GM23338 (cell line): ENCODE measurements around the gene PRKACA. TPM values are rescaled to one million over a fixed set of nuclear protein-coding genes. Genes with fewer than 3 reads are reported as not detected.

Source experiments
- ATAC-seq: fragments of 200-7000 bp; cut with Tn5 transposase; 3 replicates; pipeline ENCODE4 v1.9.1; 2020
- DNase-seq: peaks from one replicate; pipeline ENCODE4 v3.0.0-alpha.2; 2015; ENCODE audit warnings: low spot score
- H2AFZ ChIP-seq: fragments of 200-600 bp; sonication (generic); 2 replicates; pipeline ENCODE4 v1.8.0; 2016; ENCODE audit warnings: antibody characterized with exemption, mild to moderate bottlenecking, moderate library complexity
- H3F3A ChIP-seq: fragments of 200-600 bp; sonication (generic); replicated peaks from 2 replicates; pipeline ENCODE4 v1.8.0; 2017; ENCODE audit warnings: antibody characterized with exemption, mixed run types, low read depth
- H3K27ac ChIP-seq: fragments of 200-600 bp; sonication (generic); 2 replicates; pipeline ENCODE4 v1.6.1; 2016; ENCODE audit warnings: low read depth
- H3K27me3 ChIP-seq: fragments of 200-600 bp; sonication (generic); 2 replicates; pipeline ENCODE4 v1.8.0; 2016; ENCODE audit warnings: mild to moderate bottlenecking, mixed run types, moderate library complexity; ENCODE audit not compliant: insufficient read depth
- H3K36me3 ChIP-seq: fragments of 200-600 bp; sonication (generic); 2 replicates; pipeline ENCODE4 v1.8.0; 2016; ENCODE audit warnings: mild to moderate bottlenecking; ENCODE audit not compliant: insufficient read depth
- H3K4me1 ChIP-seq: fragments of 200-600 bp; sonication (generic); 2 replicates; pipeline ENCODE4 v1.8.0; 2016; ENCODE audit warnings: mild to moderate bottlenecking, moderate library complexity; ENCODE audit not compliant: insufficient read depth
- H3K4me2 ChIP-seq: fragments of 200-600 bp; sonication (generic); 2 replicates; pipeline ENCODE4 v1.7.1; 2017; ENCODE audit warnings: mixed run types
- H3K4me3 ChIP-seq: fragments of 200-600 bp; sonication (generic); 2 replicates; pipeline ENCODE4 v1.6.1; 2016; ENCODE audit warnings: mixed run types
- H3K79me2 ChIP-seq: fragments of 200-600 bp; sonication (generic); replicated peaks from 2 replicates; pipeline ENCODE4 v1.8.0; 2017; ENCODE audit warnings: mild to moderate bottlenecking; ENCODE audit not compliant: insufficient read depth
- H3K9me2 ChIP-seq: fragments of 200-600 bp; sonication (generic); 2 replicates; pipeline ENCODE4 v1.8.0; 2017; ENCODE audit not compliant: insufficient read depth
- H4K20me1 ChIP-seq: fragments of 200-600 bp; sonication (generic); replicated peaks from 2 replicates; pipeline ENCODE4 v1.8.0; 2017; ENCODE audit warnings: mild to moderate bottlenecking; ENCODE audit not compliant: insufficient read depth
- H3K27ac Mint-ChIP-seq: 2 replicates; pipeline ENCODE4 v1.8.0; 2020; ENCODE audit warnings: inconsistent platforms, mild to moderate bottlenecking, moderate library complexity, mixed read lengths
- H3K27me3 Mint-ChIP-seq: 3 replicates; pipeline ENCODE4 v1.8.0; 2022; ENCODE audit warnings: low read depth, mild to moderate bottlenecking, moderate library complexity, mixed read lengths, inconsistent platforms; ENCODE audit not compliant: insufficient read depth, poor library complexity
- H3K36me3 Mint-ChIP-seq: 3 replicates; pipeline ENCODE4 v1.8.0; 2021; ENCODE audit warnings: low read depth, mild to moderate bottlenecking, inconsistent platforms, moderate library complexity, mixed read lengths
- H3K4me1 Mint-ChIP-seq: 3 replicates; pipeline ENCODE4 v1.8.0; 2020; ENCODE audit warnings: mild to moderate bottlenecking, inconsistent platforms, mixed read lengths
- H3K4me3 Mint-ChIP-seq: 3 replicates; pipeline ENCODE4 v1.8.0; 2021; ENCODE audit warnings: moderate library complexity, mild to moderate bottlenecking, inconsistent platforms, mixed read lengths
- H3K9me3 Mint-ChIP-seq: 3 replicates; pipeline ENCODE4 v1.8.0; 2020; ENCODE audit warnings: moderate library complexity, mild to moderate bottlenecking, inconsistent platforms, mixed read lengths
- CTCF ChIP-seq, 2 experiments: fragments of 200-600 bp in 1 of 2; sonication (generic) in 1 of 2; conservative IDR thresholded peaks; 2 replicates each; pipeline versions ENCODE4 v1.5.1 to v1.6.1; 2016 to 2017; ENCODE audit warnings: antibody characterized with exemption in 2 of 2, low read depth in 2 of 2, mild to moderate bottlenecking in 2 of 2, moderate library complexity in 1 of 2
- ETS1 ChIP-seq: IDR thresholded peaks from 2 replicates; pipeline ENCODE4 v1.6.1; 2016; ENCODE audit warnings: antibody characterized with exemption
- POLR2AphosphoS5 ChIP-seq: IDR thresholded peaks from 2 replicates; pipeline ENCODE4 v1.6.1; 2016; ENCODE audit warnings: antibody characterized with exemption, low read depth
- ZNF114 ChIP-seq: fragments of 250-450 bp; sonication (Bioruptor Pico); IDR thresholded peaks from 2 replicates; pipeline ENCODE4 v1.5.0; 2020; ENCODE audit warnings: mild to moderate bottlenecking, moderate library complexity
- polyA plus RNA-seq: library from polyadenylated mRNA; unstranded; fragments of >200 nt; fragmentation: Nextera tagmentation; extraction: Ambion mirVana; gene quantifications from 2 replicates; pipeline ENCODE4 v1.2.1, GENCODE V29; 2016
- total RNA-seq: library from RNA; depleted of rRNA; stranded (reverse); fragments of >200 nt; shearing (Covaris generic); gene quantifications from 2 replicates; pipeline ENCODE4 v1.2.3, GENCODE V29; 2014

Gene PRKACA
- total and polyA plus RNA-seq, 2 experiments from 2014 or later = 13.0 to 31.3 TPM

- no peaks in the 10 kb centered on the region for H3K79me2 ChIP-seq
- peak; percentile 31; the same call in 1 of the 2 replicates for TF ChIP-seq POLR2AphosphoS5
- no peak for TF ChIP-seq ZNF114
- peak; percentile 32 to 42 for TF ChIP-seq CTCF (conservative IDR thresholded peaks at IDR 0.05; ENCODE audit: low read depth in 2 of 2)
- TF ChIP-seq ETS1 = peak; percentile 25; the same call in 1 of the 2 replicates
- peak overlapping the region; percentile 99 for H3K4me2 ChIP-seq
- H3F3A ChIP-seq = peaks cover 27% of the 10 kb centered on the region
- ATAC-seq (peak; percentile 25), DNase-seq (peak; percentile 65)
- no peak overlapping the region for H3K27ac ChIP-seq
- no peak overlapping the region for H3K27ac Mint-ChIP-seq
- peaks cover 16% of the 10 kb centered on the region for H3K27me3 ChIP-seq
- peaks cover 9% of the 10 kb centered on the region; the same call in 1 of the 2 replicates for H3K36me3 ChIP-seq
- H3K9me3 Mint-ChIP-seq = peaks cover 15% of the 10 kb centered on the region
- peak overlapping the region; percentile 90; the same call in 1 of the 2 replicates for H2AFZ ChIP-seq
- H3K4me1 ChIP-seq = peaks cover 8% of the 10 kb centered on the region
- H3K4me3 ChIP-seq = peak overlapping the region; percentile 93
- no peaks in the 10 kb centered on the region for H3K9me2 ChIP-seq
- H3K4me3 Mint-ChIP-seq = peak overlapping the region; percentile 91
- H3K27me3 Mint-ChIP-seq = peaks cover 23% of the 10 kb centered on the region
- H4K20me1 ChIP-seq = peaks cover 6% of the 10 kb centered on the region; the same call in 1 of the 2 replicates
- peaks cover 32% of the 10 kb centered on the region for H3K36me3 Mint-ChIP-seq
- H3K4me1 Mint-ChIP-seq = peaks cover 12% of the 10 kb centered on the region
These were observed 25.6 kb downstream of the PRKACA start for GRCh38 chr19:14091813-14092462.

GRCh38 chr19:14091081-14091812 is 26.3 kb downstream of the PRKACA start:
- DNase-seq (peak; percentile 63), ATAC-seq (peak; percentile 75)
- peaks cover 22% of the 10 kb centered on the region for H3K27me3 ChIP-seq
- no peak overlapping the region for H3K27ac Mint-ChIP-seq
- H3K79me2 ChIP-seq = no peaks in the 10 kb centered on the region
- H3K4me3 Mint-ChIP-seq = peak overlapping the region; percentile 91
- H2AFZ ChIP-seq = peak overlapping the region; percentile 90
- H3K4me3 ChIP-seq = peak overlapping the region; percentile 93
- H3K4me1 Mint-ChIP-seq = peaks cover 12% of the 10 kb centered on the region
- peak overlapping the region; percentile 99 for H3K4me2 ChIP-seq
- H3K9me3 Mint-ChIP-seq = peaks cover 15% of the 10 kb centered on the region
- no peak; the same call in 1 of the 2 replicates for TF ChIP-seq POLR2AphosphoS5
- TF ChIP-seq CTCF (conservative IDR thresholded peaks at IDR 0.05; ENCODE audit: low read depth in 2 of 2) = peak in 1 of 2 experiments; percentile 19; a peak in 1 of 4 replicates
- peaks cover 26% of the 10 kb centered on the region for H3F3A ChIP-seq
- peaks cover 23% of the 10 kb centered on the region for H3K27me3 Mint-ChIP-seq
- H3K27ac ChIP-seq = 0 out of 2 replicates have a peak overlapping the region, but pooled peaks have one; percentile 55
- peaks cover 9% of the 10 kb centered on the region; the same call in 1 of the 2 replicates for H3K36me3 ChIP-seq
- H3K9me2 ChIP-seq = no peaks in the 10 kb centered on the region
- H4K20me1 ChIP-seq = peaks cover 6% of the 10 kb centered on the region; the same call in 1 of the 2 replicates
- peaks cover 8% of the 10 kb centered on the region for H3K4me1 ChIP-seq
- peaks cover 28% of the 10 kb centered on the region for H3K36me3 Mint-ChIP-seq
